DMS53 treated with DMSO at 0.1 percent for 48 hours (cell line): ENCODE measurements around the gene MAPK8.

Source experiments
- DNase-seq: peaks from one replicate; lab custom pipeline; 2025; ENCODE audit not compliant: unreplicated experiment; lab: John Stamatoyannopoulos, UW

The MAPK8 gene

DNA sequence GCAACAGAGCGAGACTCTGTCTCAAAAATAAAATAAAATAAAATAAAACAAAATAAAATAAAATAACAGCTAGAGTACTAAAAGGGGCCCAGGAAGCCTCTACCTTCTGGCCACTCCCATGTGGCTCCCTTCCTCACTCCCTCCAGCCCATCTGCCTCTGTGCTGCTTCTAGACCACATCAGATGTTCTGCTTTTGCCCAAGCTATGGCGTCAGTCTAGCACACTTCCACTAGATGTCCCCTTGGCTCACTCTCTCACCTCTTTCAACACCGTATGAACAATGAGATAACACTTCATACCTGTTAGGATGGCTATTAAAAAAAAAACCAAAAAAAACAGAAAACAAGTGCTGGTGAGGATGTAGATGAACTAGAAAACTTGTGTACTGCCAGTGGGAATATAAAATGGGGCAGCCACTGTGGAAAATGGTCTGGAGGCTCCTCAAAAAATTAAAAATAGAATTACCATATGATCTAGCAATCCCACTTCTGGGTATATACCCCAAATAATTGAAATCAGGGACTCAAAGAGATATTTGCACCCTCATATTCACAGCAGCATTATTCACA, 166.1 kb downstream of the MAPK8 start:
- no peak for DNase-seq

DNA sequence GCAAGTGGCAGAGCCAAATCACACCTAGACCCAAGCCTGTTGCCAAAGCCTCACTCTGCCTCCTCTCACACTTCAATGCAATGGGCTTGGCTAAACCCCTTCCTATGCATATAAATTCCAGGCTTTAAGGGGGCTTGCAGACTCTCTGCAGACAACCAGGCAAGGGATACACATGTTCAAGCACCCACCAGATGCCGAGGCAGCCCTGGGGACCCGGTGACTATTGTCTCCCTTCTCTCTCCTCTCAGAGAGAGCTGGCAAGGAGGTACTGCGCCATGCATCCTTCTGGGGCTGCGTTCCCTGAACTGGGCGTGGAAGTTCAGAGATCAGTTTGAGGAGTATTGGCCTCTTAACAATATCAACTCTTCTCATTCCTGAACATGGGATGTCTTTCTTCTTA, 167.2 kb downstream of the MAPK8 start:
- DNase-seq, result no peak

DNA sequence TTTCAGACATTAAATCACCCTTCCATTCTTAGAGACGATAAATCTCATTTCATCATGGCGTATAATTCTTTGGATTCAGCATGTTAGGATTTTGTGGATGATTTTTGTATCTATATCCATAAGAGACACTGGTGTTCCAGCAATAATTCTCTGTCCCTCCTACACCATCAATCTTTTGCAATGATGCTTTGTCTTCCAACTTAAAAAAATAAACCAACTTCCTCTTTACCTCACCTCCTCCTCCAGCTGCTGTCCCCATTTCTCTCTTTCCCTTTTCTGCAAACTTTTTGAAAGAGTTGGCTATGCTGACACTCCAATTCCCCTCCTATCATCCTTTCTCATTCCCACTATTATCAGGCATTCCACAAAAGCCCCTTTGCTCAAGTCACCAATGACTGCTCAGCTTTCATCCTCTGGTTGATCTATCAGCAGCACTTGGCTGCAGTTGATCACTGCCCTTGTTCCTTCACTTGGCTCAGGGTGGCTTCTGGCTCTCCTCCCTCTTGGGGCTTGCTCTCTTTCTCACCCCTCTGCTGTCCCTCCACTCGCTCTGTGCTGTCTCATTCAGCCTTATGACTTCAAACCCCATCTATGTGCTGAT, 168.4 kb downstream of the MAPK8 start:
- no peak for DNase-seq

DNA sequence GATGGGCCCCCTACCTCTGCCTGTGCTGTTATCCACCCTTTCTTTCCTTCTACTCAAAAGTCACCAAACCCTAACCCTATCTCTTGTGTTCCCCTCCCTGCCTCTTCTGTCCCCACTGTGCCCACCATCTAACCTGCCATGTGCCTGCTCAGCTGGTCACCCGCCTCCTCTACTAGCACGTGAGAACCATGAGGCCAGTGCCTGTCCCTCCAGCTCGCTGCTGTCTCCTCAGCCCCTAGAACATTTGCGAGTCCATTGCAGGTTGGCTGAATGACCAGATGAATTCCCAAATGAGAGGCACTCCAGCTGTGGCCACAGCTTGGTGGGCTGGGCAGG, 169.4 kb downstream of the MAPK8 start:
- no peak for DNase-seq

DNA sequence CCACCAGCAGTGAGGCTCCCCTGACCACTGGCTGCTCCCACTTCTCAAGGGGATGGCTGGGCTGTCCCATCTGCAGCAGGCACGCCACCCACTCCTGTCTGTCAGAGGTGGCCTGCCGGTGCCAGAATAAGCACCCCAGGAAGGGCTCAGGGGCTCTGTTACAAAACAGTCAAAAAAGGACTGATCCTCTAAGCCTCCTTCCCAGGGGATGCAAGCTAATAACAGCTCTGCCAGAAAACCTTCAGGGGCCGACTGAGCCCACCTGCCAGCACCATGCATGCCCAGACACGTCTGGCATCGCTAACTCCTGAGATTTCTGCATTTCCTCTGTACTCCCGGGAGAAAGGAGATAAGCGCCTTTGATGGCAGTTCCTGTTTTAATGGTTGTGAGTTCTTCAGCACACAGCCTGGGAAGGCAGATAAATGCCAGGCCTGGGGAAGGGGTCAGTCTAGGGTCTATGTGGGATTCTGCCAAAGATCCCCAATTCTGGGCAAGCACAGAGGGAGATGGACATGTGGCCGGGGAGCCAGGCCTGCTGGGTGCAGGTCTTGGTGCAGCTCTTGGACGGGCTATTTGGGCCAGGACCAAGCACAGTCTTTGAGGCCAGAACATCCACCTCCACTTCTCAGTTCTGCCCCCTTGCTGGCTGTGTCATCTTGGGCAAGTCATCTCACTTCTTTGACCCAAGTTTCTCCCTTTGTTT, 170.0 kb downstream of the MAPK8 start:
- no peak for DNase-seq

DNA sequence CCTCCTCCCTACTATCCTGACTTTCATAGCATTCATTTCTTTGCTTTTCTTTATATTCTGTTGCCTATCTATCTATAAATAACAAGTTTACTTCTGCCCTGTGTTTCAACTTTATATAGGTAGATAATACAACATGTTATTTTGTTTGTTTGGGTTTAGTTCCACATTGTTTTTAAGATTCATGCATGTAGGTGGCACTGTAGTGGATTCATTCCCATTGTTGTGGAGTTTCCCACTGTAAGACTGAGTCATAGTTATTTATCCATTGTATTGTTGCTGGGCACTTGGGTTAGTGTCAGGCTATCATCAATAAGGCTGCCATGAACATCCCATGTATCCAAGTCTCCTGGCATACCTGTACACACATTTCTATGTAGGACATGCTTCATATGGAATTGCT, 170.7 kb downstream of the MAPK8 start:
- DNase-seq, result no peak

DNA sequence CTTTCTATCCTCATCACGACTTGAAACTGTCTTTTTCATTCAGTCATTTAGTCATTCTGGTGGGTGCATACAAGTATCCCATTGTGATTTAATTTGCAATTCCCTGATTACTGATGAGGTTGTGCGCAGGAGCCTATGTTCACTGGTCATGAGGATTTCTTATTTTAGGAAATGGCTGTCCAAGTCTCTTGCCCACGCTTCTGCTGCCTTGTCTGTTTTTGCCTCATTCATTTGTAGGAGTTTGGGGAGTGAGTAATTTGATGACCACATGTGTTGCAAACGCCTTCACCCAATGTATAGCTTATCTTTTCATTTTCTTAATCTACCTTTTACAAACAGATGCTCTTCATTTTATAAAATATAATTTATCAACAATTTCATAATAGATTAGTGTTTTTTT, 171.1 kb downstream of the MAPK8 start:
- DNase-seq, result no peak

DNA sequence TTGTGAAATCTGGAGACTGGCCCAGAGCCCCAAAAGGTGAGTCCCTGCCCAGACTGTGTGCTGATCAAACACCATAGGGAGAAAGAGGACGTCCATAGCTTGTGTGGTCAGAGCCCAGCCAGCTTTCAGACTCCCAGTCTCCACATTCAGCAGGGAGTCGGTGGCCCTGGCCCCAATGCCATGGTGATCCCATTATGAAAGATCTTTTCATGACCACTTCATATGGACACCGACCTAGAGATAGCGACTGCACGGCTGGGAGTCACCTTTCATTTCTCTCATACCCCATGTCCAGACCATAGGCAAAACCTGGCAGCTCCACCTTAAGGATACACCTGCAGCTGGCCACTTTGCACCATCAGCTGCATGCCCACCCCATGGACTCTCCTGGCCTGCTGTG, 172.0 kb downstream of the MAPK8 start:
- no peak for DNase-seq

DNA sequence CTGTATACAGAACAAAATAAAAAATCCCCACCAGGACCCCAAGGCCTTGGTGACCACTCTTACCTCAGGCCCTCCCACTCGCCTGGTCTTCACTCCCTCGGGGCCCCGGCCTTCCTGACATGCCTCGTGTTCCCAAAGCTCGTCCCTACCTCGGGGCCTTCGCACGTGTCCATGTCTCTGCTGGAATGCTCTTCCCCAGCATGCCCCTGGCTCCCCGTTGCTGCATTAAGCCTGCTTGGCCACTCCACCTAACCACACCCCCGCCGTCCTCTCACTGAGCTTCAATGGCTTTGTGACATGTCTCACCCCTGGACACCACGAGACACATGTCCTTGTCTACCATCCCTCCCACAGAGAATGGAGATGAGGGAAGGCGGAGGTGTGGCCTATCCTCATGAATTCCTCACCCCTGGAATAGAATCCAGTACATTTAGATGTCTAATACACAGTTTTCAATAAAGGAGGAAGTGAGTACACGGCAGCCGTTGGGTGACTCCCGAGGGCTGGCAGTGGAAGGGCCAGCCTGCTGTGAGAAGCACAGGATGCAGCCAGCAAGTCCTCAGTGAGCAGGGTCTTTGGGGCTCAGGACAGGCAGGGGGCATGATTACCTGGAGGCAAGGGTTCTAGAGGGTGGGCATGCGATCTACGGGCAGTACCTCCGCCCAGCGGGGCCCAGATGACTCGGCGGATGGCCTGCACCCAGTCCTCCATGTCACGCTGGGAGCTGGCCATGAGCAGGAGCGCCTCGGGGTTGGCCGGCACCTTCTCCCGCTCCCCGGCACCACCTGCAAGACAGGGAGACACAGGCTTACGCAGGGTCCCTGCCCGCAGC, 172.7 kb downstream of the MAPK8 start:
- DNase-seq, result no peak

DNA sequence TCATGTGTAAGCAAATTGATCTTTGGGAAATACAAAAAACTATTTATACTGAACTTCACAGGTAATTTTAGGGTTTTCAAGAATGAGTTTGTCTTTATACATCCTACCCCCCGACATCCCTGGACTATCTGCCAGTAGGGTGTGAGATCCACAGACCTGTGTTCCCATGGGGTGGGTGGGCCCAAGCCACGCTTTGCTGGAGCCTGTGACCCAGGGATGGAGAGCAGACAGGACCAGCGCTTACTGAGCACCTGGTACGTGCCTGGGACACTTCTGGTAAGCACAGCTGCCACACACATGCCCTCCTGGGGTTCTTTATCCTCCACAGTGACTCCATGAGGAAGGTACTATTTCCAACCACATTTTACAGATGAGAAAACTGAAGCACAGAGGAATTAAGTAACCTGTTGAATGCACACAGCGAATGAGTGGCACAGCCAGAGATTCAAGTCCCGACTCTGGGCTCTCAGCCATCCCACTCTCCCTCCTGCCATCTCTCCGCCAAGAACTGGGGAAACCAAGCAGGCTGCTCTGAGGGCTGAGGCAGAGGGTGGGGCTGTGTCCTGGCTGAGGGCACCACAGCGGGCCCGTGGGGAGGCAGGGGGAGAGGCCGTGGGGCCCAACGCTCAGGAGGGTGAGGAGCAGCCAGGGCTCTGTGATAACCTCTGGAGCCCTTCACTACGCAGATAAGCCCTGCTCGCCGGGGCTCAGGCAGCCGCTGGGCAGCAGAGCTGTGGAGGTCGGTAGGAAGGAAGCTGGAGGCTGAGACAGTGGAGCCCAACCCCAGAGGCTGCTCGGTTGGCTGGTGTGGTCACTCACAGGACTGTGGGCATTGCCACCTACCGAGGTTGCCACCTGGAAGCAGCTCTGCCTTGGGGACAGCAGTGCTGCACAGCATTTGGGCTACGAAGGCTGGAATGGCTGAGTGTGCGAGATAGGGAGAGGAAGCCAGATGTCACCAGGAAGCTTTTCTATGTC, 174.2 kb downstream of the MAPK8 start:
- DNase-seq, result no peak

DNA sequence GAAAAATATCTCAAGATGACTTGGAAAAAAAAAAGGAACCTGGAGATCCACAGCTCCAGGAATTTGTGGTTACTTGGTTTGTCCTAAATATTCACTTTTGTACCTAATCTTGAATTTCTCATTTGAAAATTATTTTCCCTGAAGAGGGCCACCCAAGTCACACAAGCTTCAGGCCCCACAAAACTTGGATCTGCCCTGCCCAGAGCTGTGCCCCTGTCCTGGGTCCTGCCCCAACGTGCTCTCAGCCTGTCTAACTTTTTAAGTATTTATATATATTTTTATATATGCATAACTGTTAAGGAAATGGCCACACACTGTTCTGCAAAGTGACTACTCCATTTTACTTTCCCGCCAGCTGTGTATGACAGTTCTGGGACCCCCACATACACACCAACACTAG, 174.9 kb downstream of the MAPK8 start:
- no peak for DNase-seq

DNA sequence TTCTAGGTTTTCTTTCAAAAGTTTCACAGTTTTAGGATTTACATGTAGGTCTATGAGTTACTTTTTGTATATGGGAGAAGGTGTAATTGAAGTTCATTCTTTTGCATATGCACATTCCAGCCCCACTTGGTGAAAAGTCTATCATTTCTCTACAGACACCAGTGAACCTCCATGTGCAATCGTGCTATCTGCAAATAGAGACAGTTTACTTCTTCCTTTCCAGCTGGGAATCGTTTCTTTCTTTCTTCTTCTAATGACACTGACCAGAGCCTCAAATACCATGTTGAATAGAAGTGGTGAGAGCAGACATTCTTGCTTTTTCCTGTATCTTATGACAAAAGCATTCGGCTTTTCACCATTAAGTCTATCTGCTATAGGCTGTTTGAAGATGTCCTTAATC, 175.7 kb downstream of the MAPK8 start:
- no peak for DNase-seq

DNA sequence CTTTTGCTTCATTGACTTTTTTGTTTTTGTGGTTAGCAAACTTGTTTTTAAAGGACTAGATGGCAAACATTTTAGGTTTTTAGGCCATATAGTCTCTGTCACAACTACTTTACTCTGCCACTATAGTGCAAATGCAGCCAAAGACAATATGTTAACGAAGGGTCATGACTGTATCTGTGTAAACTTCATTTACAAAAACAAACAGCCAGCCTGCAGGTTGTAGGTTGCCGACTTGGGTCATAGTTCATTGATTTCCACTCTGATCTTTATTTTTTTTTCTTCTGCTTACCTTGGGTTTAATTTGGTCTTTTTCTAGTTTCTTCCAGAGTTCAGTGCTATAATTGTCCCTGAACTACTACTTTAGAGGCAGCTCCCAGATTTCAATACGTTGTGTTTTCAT, 178.4 kb downstream of the MAPK8 start:
- DNase-seq, result no peak

DNA sequence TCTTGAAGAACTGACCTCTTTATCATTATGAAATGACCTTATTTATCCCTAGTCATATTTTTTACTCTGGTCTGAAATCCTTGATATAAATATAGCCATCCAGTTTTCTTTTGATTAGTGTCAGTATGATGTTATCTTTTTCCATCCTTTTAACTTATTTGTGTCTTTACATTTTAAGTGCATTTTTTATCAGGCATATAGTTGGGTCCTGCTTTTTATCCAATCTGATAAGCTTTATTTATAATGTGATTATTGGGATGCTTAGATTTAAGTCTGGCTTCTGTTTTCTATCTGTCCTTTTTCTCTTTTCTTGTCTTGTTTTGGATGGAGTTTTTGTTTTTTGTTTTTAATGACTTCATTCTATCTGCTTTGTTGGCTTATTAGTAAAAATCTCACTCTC, 179.2 kb downstream of the MAPK8 start:
- no peak for DNase-seq

DNA sequence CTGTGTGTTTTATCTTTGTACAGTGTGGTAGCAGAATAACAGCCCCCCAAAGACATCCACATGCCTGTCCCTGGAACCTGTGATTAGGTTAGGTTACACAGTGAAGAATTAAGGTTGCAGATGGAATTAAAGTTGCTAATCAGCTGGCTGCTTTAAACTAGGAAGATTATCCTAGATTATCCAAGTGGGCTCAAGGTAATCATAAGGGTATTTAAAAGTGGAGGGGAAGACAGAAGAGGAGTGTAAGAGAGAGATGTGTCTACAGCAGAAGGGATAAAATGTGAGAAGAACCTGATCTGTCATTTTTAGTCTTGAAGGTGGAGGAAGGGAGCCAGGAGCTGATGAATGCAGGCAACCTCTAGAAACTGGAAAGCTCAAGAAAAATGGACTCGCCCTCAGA, 180.8 kb downstream of the MAPK8 start:
- DNase-seq, result no peak
